Activated CD4-positive, alpha-beta memory T cell treated with anti-CD3 and anti-CD28 coated beads for 36 hours (primary cell): ENCODE results near the gene ZBED1. TPM values are rescaled to one million over a fixed set of nuclear protein-coding genes. Genes with fewer than 3 reads are reported as not detected.
"Not testable (repeated sequence)": the region's sequence is repeated elsewhere in the genome, so short reads cannot be mapped to it uniquely, and the experiment has no call there.

Experiments
- CTCF ChIA-PET: fragments of 350-600 bp; sonication (Branson Sonifier 250); formaldehyde crosslinking; loops from one replicate; lab custom pipeline; 2021; ENCODE audit warnings: antibody characterized with exemption, inconsistent platforms; lab: Charles Lee
- POLR2A ChIA-PET: fragments of 350-600 bp; sonication (Branson Sonifier 250); formaldehyde crosslinking; loops from one replicate; lab custom pipeline; 2021; ENCODE audit warnings: antibody characterized with exemption; lab: Charles Lee
- DNase-seq: peaks from one replicate; pipeline ENCODE4 v3.0.0-alpha.2; 2020
- H3K27ac Mint-ChIP-seq: one replicate; pipeline ENCODE4 v1.8.0; 2021; ENCODE audit warnings: mixed read lengths
- H3K27me3 Mint-ChIP-seq: one replicate; pipeline ENCODE4 v1.8.0; 2021; ENCODE audit warnings: mixed read lengths
- H3K36me3 Mint-ChIP-seq: one replicate; pipeline ENCODE4 v1.8.0; 2021; ENCODE audit warnings: mixed read lengths
- H3K4me1 Mint-ChIP-seq: one replicate; pipeline ENCODE4 v1.8.0; 2021; ENCODE audit warnings: low read depth, mixed read lengths
- H3K4me3 Mint-ChIP-seq: one replicate; pipeline ENCODE4 v1.8.0; 2021; ENCODE audit warnings: mild to moderate bottlenecking, mixed read lengths
- H3K9me3 Mint-ChIP-seq: one replicate; pipeline ENCODE4 v1.8.0; 2021; ENCODE audit warnings: mixed read lengths
- intact Hi-C: fragments of 100-400 bp; cut with micrococcal nuclease; formaldehyde crosslinking; loops from one replicate; pipeline ENCODE4 v1.15.1; 2023
- total RNA-seq, 2 experiments: library from RNA; stranded (reverse); gene quantifications; one replicate each; pipeline ENCODE4 v1.2.3, GENCODE V29; 2021

The ZBED1 gene
- total RNA-seq, 2 experiments from 2014 or later = 22.5 to 25.3 TPM

GRCh38 chrX:2513121-2513664, 12.4 kb upstream of the ZBED1 start:
- H3K9me3 Mint-ChIP-seq = no peaks in the 10 kb centered on the region
- H3K4me3 Mint-ChIP-seq = no peak overlapping the region
- no peak for DNase-seq
- H3K36me3 Mint-ChIP-seq = no peaks in the 10 kb centered on the region
- POLR2A ChIA-PET = no interaction called here
- H3K27me3 Mint-ChIP-seq = peaks cover 6% of the 10 kb centered on the region
- intact Hi-C loops = no loop called here
- CTCF ChIA-PET = no interaction called here
- H3K27ac Mint-ChIP-seq = no peak overlapping the region
- H3K4me1 Mint-ChIP-seq = no peaks in the 10 kb centered on the region

GRCh38 chrX:2512501-2512900, 11.7 kb upstream of the ZBED1 start:
- POLR2A ChIA-PET = no interaction called here
- no peaks in the 10 kb centered on the region for H3K9me3 Mint-ChIP-seq
- intact Hi-C loops = no loop called here

GRCh38 chrX:2511326-2511725, 10.6 kb upstream of the ZBED1 start:
- Mint-ChIP-seq H3K4me1 (no peaks in the 10 kb centered on the region), H3K27me3 (peaks cover 6% of the 10 kb centered on the region), H3K36me3 (no peaks in the 10 kb centered on the region), H3K27ac (no peak overlapping the region), H3K9me3 (no peaks in the 10 kb centered on the region), H3K4me3 (no peak overlapping the region)
- ChIA-PET POLR2A (no interaction called here), CTCF (no interaction called here)
- no peak for DNase-seq
- intact Hi-C loops = no loop called here

More at GRCh38 chrX:2512501-2512900, 11.7 kb upstream of the ZBED1 start:
- Mint-ChIP-seq H3K36me3 (no peaks in the 10 kb centered on the region), H3K4me1 (no peaks in the 10 kb centered on the region), H3K27me3 (peaks cover 6% of the 10 kb centered on the region), H3K27ac (no peak overlapping the region), H3K4me3 (no peak overlapping the region)
- no peak for DNase-seq
- CTCF ChIA-PET = no interaction called here

- Mint-ChIP-seq H3K27ac (no peak overlapping the region), H3K27me3 (no peaks in the 10 kb centered on the region)
These were observed 8.0 kb upstream of the ZBED1 start for GRCh38 chrX:2508648-2509335.

DNA sequence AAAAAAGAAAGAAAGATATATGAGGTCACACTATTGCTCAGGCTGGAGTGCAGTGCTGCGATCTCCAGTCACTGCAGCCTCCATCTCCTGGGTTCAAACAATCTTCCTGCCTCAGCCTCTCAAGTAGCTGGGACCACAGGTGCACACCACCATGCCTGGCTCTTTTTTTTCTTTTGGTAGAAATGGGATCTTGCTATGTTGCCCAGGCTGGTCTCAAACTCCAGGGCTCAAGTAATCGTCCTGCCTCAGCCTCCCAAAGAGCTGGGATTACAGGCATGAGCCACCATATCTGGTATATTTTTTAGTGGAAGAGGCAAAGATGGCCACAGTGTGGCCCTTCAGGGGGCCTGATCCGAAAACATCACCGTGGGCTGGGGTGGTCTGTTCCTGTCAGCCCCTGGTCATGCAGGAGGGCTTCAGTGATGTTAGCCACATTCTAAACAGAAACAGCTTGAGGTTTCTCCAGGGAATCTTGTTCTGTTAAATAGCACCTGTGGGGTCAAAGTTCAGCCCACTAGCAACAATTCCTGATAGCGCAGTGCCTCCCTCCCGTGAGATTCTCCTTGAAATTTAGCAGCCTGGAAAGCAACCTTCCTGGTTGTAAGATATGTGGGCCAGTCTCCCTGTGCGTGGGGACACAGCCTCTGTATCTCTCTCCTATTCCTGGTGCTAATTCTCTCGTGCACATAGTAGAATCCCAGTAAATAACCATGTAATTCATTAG, 7.3 kb upstream of the ZBED1 start:
- Mint-ChIP-seq H3K4me3 (no peak overlapping the region), H3K4me1 (no peaks in the 10 kb centered on the region), H3K27me3 (no peaks in the 10 kb centered on the region), H3K9me3 (no peaks in the 10 kb centered on the region), H3K36me3 (no peaks in the 10 kb centered on the region), H3K27ac (no peak overlapping the region)
- intact Hi-C loops = no loop called here
- ChIA-PET CTCF (no interaction called here), POLR2A (no interaction called here)
- DNase-seq = no peak

More at GRCh38 chrX:2508648-2509335, 8.0 kb upstream of the ZBED1 start:
- intact Hi-C loops = no loop called here
- no peaks in the 10 kb centered on the region for H3K4me1 Mint-ChIP-seq
- ChIA-PET CTCF (no interaction called here), POLR2A (no interaction called here)
- DNase-seq = no peak
- no peak overlapping the region for H3K4me3 Mint-ChIP-seq
- H3K9me3 Mint-ChIP-seq = no peaks in the 10 kb centered on the region
- H3K36me3 Mint-ChIP-seq = no peaks in the 10 kb centered on the region

DNA sequence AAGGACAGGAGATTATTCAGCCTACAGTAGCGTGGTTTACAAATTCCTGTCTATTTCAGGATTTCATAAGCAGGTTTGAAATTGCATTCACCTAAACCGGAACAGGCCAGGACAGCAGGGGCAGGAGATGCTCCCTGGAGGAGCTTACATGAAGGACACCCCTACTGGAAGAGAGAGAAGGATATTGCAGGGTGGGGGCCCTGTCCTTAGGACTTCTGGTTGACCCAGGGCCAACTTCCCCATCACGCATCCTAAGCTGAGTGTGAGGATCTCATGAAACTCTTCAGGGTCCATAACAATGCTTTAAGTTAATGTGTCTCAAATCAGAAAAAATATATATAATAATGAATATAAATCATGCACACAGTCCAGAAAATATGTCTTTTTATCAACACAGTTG, 6.4 kb upstream of the ZBED1 start:
- Mint-ChIP-seq H3K4me1 (no peaks in the 10 kb centered on the region), H3K27ac (no peak overlapping the region), H3K4me3 (no peak overlapping the region), H3K27me3 (no peaks in the 10 kb centered on the region), H3K9me3 (no peaks in the 10 kb centered on the region), H3K36me3 (no peaks in the 10 kb centered on the region)
- intact Hi-C loops = no loop called here
- DNase-seq = no peak
- POLR2A ChIA-PET = no interaction called here
- CTCF ChIA-PET = no interaction called here

GRCh38 chrX:2505341-2505740, 4.6 kb upstream of the ZBED1 start:
- H3K27me3 Mint-ChIP-seq, POLR2A ChIA-PET, H3K4me1 Mint-ChIP-seq, H3K27ac Mint-ChIP-seq, CTCF ChIA-PET, intact Hi-C loops, H3K9me3 Mint-ChIP-seq, H3K4me3 Mint-ChIP-seq, H3K36me3 Mint-ChIP-seq, DNase-seq: not testable (repeated sequence)

- no peaks in the 10 kb centered on the region for H3K9me3 Mint-ChIP-seq
- H3K36me3 Mint-ChIP-seq = no peaks in the 10 kb centered on the region
- H3K4me3 Mint-ChIP-seq = no peak overlapping the region
- ChIA-PET POLR2A (no interaction called here), CTCF (no interaction called here)
- H3K4me1 Mint-ChIP-seq = no peaks in the 10 kb centered on the region
- DNase-seq = no peak
- H3K27me3 Mint-ChIP-seq = no peaks in the 10 kb centered on the region
- intact Hi-C loops = loop anchor here (5.0 kb wide), 2 partner anchors 102 to 843 kb away; no protein-coding TSS in a partner anchor
- no peak overlapping the region for H3K27ac Mint-ChIP-seq
These were observed 4.0 kb upstream of the ZBED1 start for GRCh38 chrX:2504706-2505332.

DNA sequence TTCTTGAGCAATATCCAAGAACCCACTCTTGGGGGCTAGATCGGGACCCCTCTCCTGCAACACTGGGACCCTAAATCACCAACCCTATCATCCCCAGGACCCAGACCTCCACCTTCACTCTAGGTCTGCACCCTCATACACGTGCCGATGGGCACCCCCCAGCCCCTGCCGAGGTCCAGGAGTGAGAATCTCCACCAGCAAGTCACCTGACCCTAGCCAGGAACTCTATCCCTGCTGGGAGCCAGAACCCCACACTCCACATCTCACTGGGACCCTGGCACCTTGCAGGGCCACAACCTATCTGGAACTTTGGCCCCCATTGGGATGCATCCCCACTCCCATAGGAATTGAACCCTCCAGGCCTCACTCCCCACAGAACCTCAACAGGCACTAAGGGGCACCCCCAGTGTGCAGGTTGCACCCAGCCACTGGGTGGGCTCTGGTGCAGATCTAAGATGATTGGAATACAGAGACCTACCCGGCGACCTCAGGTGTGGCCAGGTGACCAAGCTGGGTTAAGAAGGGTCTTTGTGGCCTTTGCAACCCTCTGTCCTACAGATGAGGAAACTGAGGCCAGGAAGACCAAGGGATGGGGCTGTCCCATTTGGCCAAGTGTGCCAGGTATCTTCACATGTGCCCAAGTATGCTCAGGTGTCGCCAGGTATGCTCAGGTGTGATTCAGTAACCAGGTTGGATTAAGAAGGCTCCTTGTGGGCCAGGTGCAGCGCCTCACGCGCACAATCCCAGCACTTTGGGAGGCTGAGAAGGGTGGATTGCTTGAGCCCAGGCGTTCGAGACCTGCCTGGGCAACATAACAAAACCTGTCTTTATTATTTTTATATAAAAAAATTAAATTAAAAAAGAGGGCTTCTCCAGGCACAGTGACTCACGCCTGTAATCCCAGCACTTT, 3.1 kb upstream of the ZBED1 start:
- no peaks in the 10 kb centered on the region for H3K36me3 Mint-ChIP-seq

DNA sequence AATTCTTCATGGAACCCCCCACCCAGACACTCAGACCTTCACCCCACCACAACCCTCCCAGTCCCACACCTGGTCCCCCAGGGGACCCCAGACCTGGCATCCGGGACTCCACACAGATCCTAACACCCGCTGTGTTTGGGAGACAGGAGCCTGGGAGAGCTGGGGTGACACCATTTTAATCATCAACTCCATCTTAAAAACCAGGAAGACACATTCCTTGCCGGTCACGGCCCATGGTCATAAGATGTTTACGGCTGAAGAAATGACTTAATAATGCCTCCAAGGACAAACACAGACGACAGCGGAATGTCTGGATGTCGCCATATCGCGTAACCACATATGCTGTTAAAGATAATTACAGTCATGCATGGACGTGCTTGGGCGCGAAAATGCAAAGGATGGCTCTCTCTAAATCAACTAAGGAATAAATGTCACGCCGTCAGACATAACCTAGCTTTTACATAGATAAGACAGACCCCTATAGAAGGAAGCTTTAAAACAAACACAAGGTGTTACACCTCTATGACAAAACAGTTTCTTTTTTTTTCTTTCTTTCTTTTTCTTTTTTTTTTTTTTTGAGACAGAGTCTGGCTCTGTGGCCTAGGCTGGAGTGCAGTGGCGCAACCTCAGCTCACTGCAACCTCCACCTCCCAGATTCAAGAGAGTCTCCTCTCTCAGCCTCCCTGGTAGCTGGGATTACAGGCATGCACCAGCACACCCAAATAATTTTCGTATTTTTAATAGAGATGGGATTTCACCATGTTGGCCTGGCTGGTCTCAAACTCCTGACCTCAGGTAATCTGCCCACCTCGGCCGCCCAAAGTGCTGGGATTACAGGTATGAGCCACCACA, 2.1 kb upstream of the ZBED1 start:
- no peak overlapping the region for H3K4me3 Mint-ChIP-seq

More for the DNA sequence above, 3.1 kb upstream of the ZBED1 start:
- no peaks in the 10 kb centered on the region for H3K9me3 Mint-ChIP-seq
- no peaks in the 10 kb centered on the region for H3K27me3 Mint-ChIP-seq
- CTCF ChIA-PET = no interaction called here
- no peak for DNase-seq
- POLR2A ChIA-PET = no interaction called here
- no peak overlapping the region for H3K4me3 Mint-ChIP-seq
- H3K4me1 Mint-ChIP-seq = peaks cover 8% of the 10 kb centered on the region
- intact Hi-C loops = loop anchor here (5.0 kb wide), 2 partner anchors 103 to 842 kb away; no protein-coding TSS in a partner anchor
- H3K27ac Mint-ChIP-seq = no peak overlapping the region

GRCh38 chrX:2502120-2502667, 1.4 kb upstream of the ZBED1 start:
- Mint-ChIP-seq H3K4me1 (peaks cover 24% of the 10 kb centered on the region), H3K9me3 (no peaks in the 10 kb centered on the region), H3K36me3 (peaks cover 6% of the 10 kb centered on the region), H3K27ac (peak overlapping the region; percentile 49), H3K4me3 (peak overlapping the region; percentile 57), H3K27me3 (no peaks in the 10 kb centered on the region)
- ChIA-PET POLR2A (no interaction called here), CTCF (no interaction called here)
- no peak for DNase-seq
- intact Hi-C loops = loop anchor here (5.0 kb wide), 2 partner anchors 105 to 840 kb away; no protein-coding TSS in a partner anchor

More for the DNA sequence above, 2.1 kb upstream of the ZBED1 start:
- no peaks in the 10 kb centered on the region for H3K9me3 Mint-ChIP-seq
- intact Hi-C loops = loop anchor here (5.0 kb wide), 2 partner anchors 104 to 841 kb away; no protein-coding TSS in a partner anchor
- H3K4me1 Mint-ChIP-seq = peaks cover 17% of the 10 kb centered on the region
- H3K27me3 Mint-ChIP-seq = no peaks in the 10 kb centered on the region
- no peak overlapping the region for H3K27ac Mint-ChIP-seq
- no peak for DNase-seq
- CTCF ChIA-PET = no interaction called here
- POLR2A ChIA-PET = no interaction called here
- H3K36me3 Mint-ChIP-seq = peaks cover 1% of the 10 kb centered on the region
